Measurements from ENCODE around the gene CGB8. TPM values are rescaled to one million over a fixed set of nuclear protein-coding genes. Genes with fewer than 3 reads are reported as not detected.
"Not testable (repeated sequence)": the region's sequence is repeated elsewhere in the genome, so short reads cannot be mapped to it uniquely, and the experiment has no call there.

Gene CGB8
- total and polyA plus RNA-seq, 2 of the 8 experiments (the other 6 are each of a cell fraction or from before 2014, with no cell fraction given) = 0.09 TPM; not detected in 1

- H2BK15ac ChIP-seq (ENCODE audit: low read length); H3K27ac ChIP-seq (ENCODE audit: low read depth, low read length); H2AFZ ChIP-seq (ENCODE audit: low read length); H2BK5ac ChIP-seq (ENCODE audit: low read depth, low read length); H2BK20ac ChIP-seq (ENCODE audit: low read length); H3K14ac ChIP-seq (ENCODE audit: insufficient read length); H3K27me3 ChIP-seq (replicated peaks in 1 of 4; ENCODE audit: control insufficient read depth in 3 of 4, extremely low read depth in 1 of 4, insufficient read depth in 3 of 4, low read length in 3 of 4); POLR2A ChIA-PET (ENCODE audit: partially characterized antibody); H4K20me1 ChIP-seq (replicated peaks in 1 of 2; ENCODE audit: control insufficient read depth in 1 of 2, insufficient read depth in 2 of 2, low read length in 2 of 2); H3K23me2 ChIP-seq (ENCODE audit: low read depth, low read length); H3K4me3 ChIP-seq (ENCODE audit: extremely low read depth in 1 of 4, insufficient read depth in 2 of 4, low read depth in 3 of 4, low read length in 4 of 4); H3K9me3 ChIP-seq (ENCODE audit: insufficient read depth in 2 of 2, low read depth in 1 of 2, low read length in 1 of 2); CTCF ChIA-PET (ENCODE audit: partially characterized antibody); H4K8ac ChIP-seq (ENCODE audit: extremely low read depth, insufficient read depth, low read length); H3K56ac ChIP-seq (replicated peaks; ENCODE audit: insufficient read length, low read depth, low read length); H2BK12ac ChIP-seq (ENCODE audit: low read depth, low read length); H3K9ac ChIP-seq (replicated peaks in 1 of 4; ENCODE audit: extremely low read depth in 1 of 4, low read depth in 3 of 4, low read length in 3 of 4); H3K36me3 ChIP-seq (ENCODE audit: control insufficient read depth in 2 of 4, insufficient read depth in 4 of 4, low read length in 3 of 4); H3K4me2 ChIP-seq (ENCODE audit: insufficient read depth in 1 of 2, low read depth in 2 of 2, low read length in 2 of 2); H3K79me1 ChIP-seq (ENCODE audit: low read depth, low read length); H3K4ac ChIP-seq (replicated peaks; ENCODE audit: insufficient read length, low read depth, low read length); FAIRE-seq; H3K23ac ChIP-seq (ENCODE audit: insufficient read length); H3K79me2 ChIP-seq (ENCODE audit: control insufficient read depth in 1 of 2, insufficient read depth in 2 of 2, low read length in 2 of 2); H4K5ac ChIP-seq (ENCODE audit: insufficient read length, low read depth, low read length); H4K91ac ChIP-seq (replicated peaks; ENCODE audit: insufficient read length, low read length); H2AK5ac ChIP-seq (ENCODE audit: low read depth, low read length); H3K18ac ChIP-seq (ENCODE audit: extremely low read depth, low read length); H3K4me1 ChIP-seq (replicated peaks in 1 of 4; ENCODE audit: control insufficient read depth in 3 of 4, insufficient read depth in 4 of 4, low read length in 3 of 4); H2BK120ac ChIP-seq (replicated peaks; ENCODE audit: low read depth, low read length): not testable (repeated sequence)
- WGBS, 2 experiments (ENCODE audit: extremely low coverage in 1 of 2, insufficient coverage in 1 of 2, insufficient read length in 1 of 2, insufficient replicate concordance in 2 of 2, low coverage in 1 of 2, low lambda C conversion rate in 2 of 2, missing lambda C conversion rate in 1 of 2) = 72% methylated on average over 9 of the region's 18 CpGs; no CpG with 5 or more reads in 1 of the 2 experiments
- TF ChIP-seq TBP (IDR thresholded peaks at IDR 0.05; ENCODE audit: low read depth, low read length) (peak; percentile 93), CTCF (IDR thresholded peaks at IDR 0.05; ENCODE audit: control extremely low read depth in 1 of 3, insufficient read depth in 1 of 3, low read depth in 1 of 3, low read length in 3 of 3) (peak; percentile 65 to 78 (median 74)), YY1 (IDR thresholded peaks at IDR 0.05; ENCODE audit: low read depth, low read length) (peak; percentile 53; the same call in 1 of the 2 replicates), CREB1 (IDR thresholded peaks at IDR 0.05) (peak; percentile 80), RAD21 (IDR thresholded peaks at IDR 0.05 in 1 of 2, conservative IDR thresholded peaks at IDR 0.05 in 1 of 2; ENCODE audit: low read depth in 2 of 2, low read length in 2 of 2) (peak; percentile 24 to 47; a peak in 2 of 4 replicates), NANOG (IDR thresholded peaks at IDR 0.05; ENCODE audit: insufficient read depth, low read depth, low read length, poor library complexity, severe bottlenecking) (peak; percentile 29)
- peak in 1 of 2 experiments; percentile 89 for DNase-seq (ENCODE audit: low read depth in 1 of 2, low spot score in 2 of 2)
Observed at GRCh38 chr19:49036815-49037214, 12.1 kb downstream of the CGB8 start, which contains the start of gene CGB1. Gene CGB1, minus strand, starts transcription at chr19:49036895. Its CDS starts 184 bp downstream, at chr19:49036711.

All from H1 (cell line).